Measurements from ENCODE around the gene GALNS. TPM values are rescaled to one million over a fixed set of nuclear protein-coding genes. Genes with fewer than 3 reads are reported as not detected.

GALNS gene
- total RNA-seq, 1 donor from 2014 or later = 61.4 TPM

- TF ChIP-seq POLR2AphosphoS5 (IDR thresholded peaks at IDR 0.05; ENCODE audit: insufficient read depth in 1 of 2, low read depth in 1 of 2) = no peak
- no peak for TF ChIP-seq POLR2A (IDR thresholded peaks at IDR 0.05)
- TF ChIP-seq, protein P1, sequence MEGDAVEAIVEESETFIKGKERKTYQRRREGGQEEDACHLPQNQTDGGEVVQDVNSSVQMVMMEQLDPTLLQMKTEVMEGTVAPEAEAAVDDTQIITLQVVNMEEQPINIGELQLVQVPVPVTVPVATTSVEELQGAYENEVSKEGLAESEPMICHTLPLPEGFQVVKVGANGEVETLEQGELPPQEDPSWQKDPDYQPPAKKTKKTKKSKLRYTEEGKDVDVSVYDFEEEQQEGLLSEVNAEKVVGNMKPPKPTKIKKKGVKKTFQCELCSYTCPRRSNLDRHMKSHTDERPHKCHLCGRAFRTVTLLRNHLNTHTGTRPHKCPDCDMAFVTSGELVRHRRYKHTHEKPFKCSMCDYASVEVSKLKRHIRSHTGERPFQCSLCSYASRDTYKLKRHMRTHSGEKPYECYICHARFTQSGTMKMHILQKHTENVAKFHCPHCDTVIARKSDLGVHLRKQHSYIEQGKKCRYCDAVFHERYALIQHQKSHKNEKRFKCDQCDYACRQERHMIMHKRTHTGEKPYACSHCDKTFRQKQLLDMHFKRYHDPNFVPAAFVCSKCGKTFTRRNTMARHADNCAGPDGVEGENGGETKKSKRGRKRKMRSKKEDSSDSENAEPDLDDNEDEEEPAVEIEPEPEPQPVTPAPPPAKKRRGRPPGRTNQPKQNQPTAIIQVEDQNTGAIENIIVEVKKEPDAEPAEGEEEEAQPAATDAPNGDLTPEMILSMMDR (IDR thresholded peaks at IDR 0.05) = no peak
- DNase-seq (ENCODE audit: extremely low spot score in 2 of 2) = no peak
- H3K4me3 ChIP-seq = peak overlapping the region; percentile 99
- no peaks in the 10 kb centered on the region for H3K9me3 ChIP-seq
- no peaks in the 10 kb centered on the region for H3K27me3 ChIP-seq
- peak overlapping the region; percentile 84 for H3K27ac ChIP-seq
- H3K4me1 ChIP-seq = peaks cover 45% of the 10 kb centered on the region
- intact Hi-C loops (cut with DNase I) = no loop called here
- peaks cover 0 to 29% of the 10 kb centered on the region in 2 donors for H3K36me3 ChIP-seq
Observed at GRCh38 chr16:88856122-88856827, 472 bp downstream of the GALNS start.

DNA sequence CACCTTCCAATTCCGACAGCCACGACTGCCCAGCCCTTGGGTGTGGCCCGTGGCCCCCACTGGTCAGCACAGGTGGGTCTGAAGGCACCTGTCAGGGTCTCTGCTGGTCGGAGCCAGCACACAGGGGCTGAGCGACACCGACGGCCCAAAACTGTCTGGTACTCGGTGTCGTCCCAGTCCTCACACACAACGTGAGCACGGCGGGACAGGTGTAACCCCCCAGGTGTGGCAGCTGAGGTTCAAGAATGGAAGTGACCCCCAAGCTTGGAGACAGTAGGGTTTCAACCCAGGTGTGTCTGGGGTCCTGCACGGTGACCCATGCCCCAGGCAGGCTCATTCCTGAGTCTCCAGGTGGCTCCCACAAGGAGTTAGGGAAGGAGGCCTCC is 1.0 kb downstream of the GALNS start:
- peak overlapping the region; percentile 84 for H3K27ac ChIP-seq
- TF ChIP-seq, protein P1 (IDR thresholded peaks at IDR 0.05) = no peak
- TF ChIP-seq POLR2AphosphoS5 (IDR thresholded peaks at IDR 0.05; ENCODE audit: insufficient read depth in 1 of 2, low read depth in 1 of 2) (no peak), POLR2A (IDR thresholded peaks at IDR 0.05) (no peak)
- H3K4me1 ChIP-seq = peaks cover 45% of the 10 kb centered on the region
- intact Hi-C loops (cut with DNase I) = no loop called here
- H3K4me3 ChIP-seq = peak overlapping the region; percentile 99
- no peaks in the 10 kb centered on the region for H3K27me3 ChIP-seq
- no peak for DNase-seq (ENCODE audit: extremely low spot score in 2 of 2)
- H3K36me3 ChIP-seq = peaks cover 0 to 23% of the 10 kb centered on the region in 2 donors
- H3K9me3 ChIP-seq = no peaks in the 10 kb centered on the region

- Histone ChIP-seq H3K27ac (no peak overlapping the region), H3K4me3 (no peak overlapping the region), H3K27me3 (no peaks in the 10 kb centered on the region), H3K9me3 (no peaks in the 10 kb centered on the region), H3K36me3 (peaks cover 0 to 18% of the 10 kb centered on the region in 2 donors), H3K4me1 (peaks cover 45% of the 10 kb centered on the region)
- no peak for DNase-seq (ENCODE audit: extremely low spot score in 2 of 2)
- intact Hi-C loops (cut with DNase I) = no loop called here
- TF ChIP-seq POLR2AphosphoS5 (IDR thresholded peaks at IDR 0.05; ENCODE audit: insufficient read depth in 1 of 2, low read depth in 1 of 2) = no peak
- TF ChIP-seq, protein P1 (IDR thresholded peaks at IDR 0.05) = no peak
- TF ChIP-seq POLR2A (IDR thresholded peaks at IDR 0.05) = no peak
Observed at GRCh38 chr16:88855176-88855575, 1.6 kb downstream of the GALNS start.

GRCh38 chr16:88854306-88855111 is 2.2 kb downstream of the GALNS start:
- H3K9me3 ChIP-seq = no peaks in the 10 kb centered on the region
- no peak overlapping the region for H3K4me3 ChIP-seq
- H3K27me3 ChIP-seq = no peaks in the 10 kb centered on the region
- DNase-seq (ENCODE audit: extremely low spot score in 2 of 2) = no peak
- intact Hi-C loops (cut with DNase I) = loop anchor here (5.0 kb wide), 1 partner anchor 37 kb away; no protein-coding TSS in a partner anchor
- no peak overlapping the region for H3K27ac ChIP-seq
- H3K4me1 ChIP-seq = peaks cover 43% of the 10 kb centered on the region
- TF ChIP-seq POLR2A (IDR thresholded peaks at IDR 0.05) = no peak
- no peak for TF ChIP-seq POLR2AphosphoS5 (IDR thresholded peaks at IDR 0.05; ENCODE audit: insufficient read depth in 1 of 2, low read depth in 1 of 2)
- TF ChIP-seq, protein P1 (IDR thresholded peaks at IDR 0.05) = no peak
- H3K36me3 ChIP-seq = peaks cover 0 to 11% of the 10 kb centered on the region in 2 donors

Measured in vagina (tissue), 2 donors.